Right lobe of liver (tissue), 4 donors: ENCODE results near the gene RHO.

Experiments used
- POLR2A ChIP-seq: fragments of 450-650 bp; IDR thresholded peaks from one replicate; pipeline ENCODE4 v1.6.1; 2017; ENCODE audit warnings: antibody characterized with exemption, mild to moderate bottlenecking
- TF ChIP-seq, protein P1 (sequence below), 4 donors: fragments of 200-600 bp in 3 of 4; fragments of 450-650 bp in 1 of 4; IDR thresholded peaks; one replicate each; pipeline versions ENCODE4 v1.5.1 to v1.8.0; 2016 to 2022; ENCODE audit warnings: antibody characterized with exemption in 4 of 4, mild to moderate bottlenecking in 2 of 4
- donor health status: DM: no; HTN: no; CAD: no.
- donor health status: DM: no; HTN: no; CAD: no.
- donor health status: DM: no; HTN: yes; CAD: no.

DNA sequence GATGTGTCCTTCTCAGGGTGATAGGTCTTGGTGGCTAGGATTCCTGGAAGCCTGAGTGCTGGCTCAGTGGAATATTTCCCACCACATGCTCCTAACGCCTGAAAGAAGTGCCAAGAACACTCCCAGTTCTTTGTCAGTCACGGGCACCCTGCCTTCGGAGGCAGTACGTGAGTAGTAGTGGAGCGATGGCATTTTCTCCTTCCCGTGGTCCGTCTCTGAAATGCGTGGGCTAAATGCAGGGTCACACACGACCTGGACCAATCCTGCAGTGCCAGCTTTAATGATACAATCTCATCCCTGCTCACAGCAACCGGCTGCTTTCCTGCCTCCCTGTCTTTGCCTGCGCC is 29.1 kb downstream of the RHO start:
- TF ChIP-seq POLR2A = no peak
- TF ChIP-seq, protein P1, sequence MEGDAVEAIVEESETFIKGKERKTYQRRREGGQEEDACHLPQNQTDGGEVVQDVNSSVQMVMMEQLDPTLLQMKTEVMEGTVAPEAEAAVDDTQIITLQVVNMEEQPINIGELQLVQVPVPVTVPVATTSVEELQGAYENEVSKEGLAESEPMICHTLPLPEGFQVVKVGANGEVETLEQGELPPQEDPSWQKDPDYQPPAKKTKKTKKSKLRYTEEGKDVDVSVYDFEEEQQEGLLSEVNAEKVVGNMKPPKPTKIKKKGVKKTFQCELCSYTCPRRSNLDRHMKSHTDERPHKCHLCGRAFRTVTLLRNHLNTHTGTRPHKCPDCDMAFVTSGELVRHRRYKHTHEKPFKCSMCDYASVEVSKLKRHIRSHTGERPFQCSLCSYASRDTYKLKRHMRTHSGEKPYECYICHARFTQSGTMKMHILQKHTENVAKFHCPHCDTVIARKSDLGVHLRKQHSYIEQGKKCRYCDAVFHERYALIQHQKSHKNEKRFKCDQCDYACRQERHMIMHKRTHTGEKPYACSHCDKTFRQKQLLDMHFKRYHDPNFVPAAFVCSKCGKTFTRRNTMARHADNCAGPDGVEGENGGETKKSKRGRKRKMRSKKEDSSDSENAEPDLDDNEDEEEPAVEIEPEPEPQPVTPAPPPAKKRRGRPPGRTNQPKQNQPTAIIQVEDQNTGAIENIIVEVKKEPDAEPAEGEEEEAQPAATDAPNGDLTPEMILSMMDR (IDR thresholded peaks at IDR 0.05) = no peak
